ENCODE data around the gene TMEM131. TPM values are rescaled to one million over a fixed set of nuclear protein-coding genes. Genes with fewer than 3 reads are reported as not detected.

Gene TMEM131
- total RNA-seq, 1 donor: 30.0 TPM

GRCh38 chr2:97979904-97980303 is 15.8 kb downstream of the TMEM131 start:
- Histone ChIP-seq H3K4me3 (ENCODE audit: insufficient read depth, low read length) (no peak overlapping the region), H3K9me3 (ENCODE audit: low read depth, low read length) (peaks cover 2% of the 10 kb centered on the region), H3K36me3 (ENCODE audit: insufficient read depth, low read length) (peaks cover 4% of the 10 kb centered on the region), H3K27me3 (ENCODE audit: insufficient read depth, low read length) (no peaks in the 10 kb centered on the region), H3K4me2 (ENCODE audit: insufficient read depth, low read length) (no peak overlapping the region), H3K79me2 (ENCODE audit: insufficient read depth, low read length) (peaks cover 91% of the 10 kb centered on the region), H3K27ac (ENCODE audit: low read depth, low read length) (no peak overlapping the region), H3K4me1 (ENCODE audit: insufficient read depth, low read length) (no peaks in the 10 kb centered on the region), H2AFZ (ENCODE audit: low read length) (no peak overlapping the region), H4K20me1 (ENCODE audit: insufficient read depth, low read length) (peaks cover 17% of the 10 kb centered on the region)
- DNase-seq (ENCODE audit: insufficient read length, low spot score, missing footprints): no peak
- TF ChIP-seq, protein P1, sequence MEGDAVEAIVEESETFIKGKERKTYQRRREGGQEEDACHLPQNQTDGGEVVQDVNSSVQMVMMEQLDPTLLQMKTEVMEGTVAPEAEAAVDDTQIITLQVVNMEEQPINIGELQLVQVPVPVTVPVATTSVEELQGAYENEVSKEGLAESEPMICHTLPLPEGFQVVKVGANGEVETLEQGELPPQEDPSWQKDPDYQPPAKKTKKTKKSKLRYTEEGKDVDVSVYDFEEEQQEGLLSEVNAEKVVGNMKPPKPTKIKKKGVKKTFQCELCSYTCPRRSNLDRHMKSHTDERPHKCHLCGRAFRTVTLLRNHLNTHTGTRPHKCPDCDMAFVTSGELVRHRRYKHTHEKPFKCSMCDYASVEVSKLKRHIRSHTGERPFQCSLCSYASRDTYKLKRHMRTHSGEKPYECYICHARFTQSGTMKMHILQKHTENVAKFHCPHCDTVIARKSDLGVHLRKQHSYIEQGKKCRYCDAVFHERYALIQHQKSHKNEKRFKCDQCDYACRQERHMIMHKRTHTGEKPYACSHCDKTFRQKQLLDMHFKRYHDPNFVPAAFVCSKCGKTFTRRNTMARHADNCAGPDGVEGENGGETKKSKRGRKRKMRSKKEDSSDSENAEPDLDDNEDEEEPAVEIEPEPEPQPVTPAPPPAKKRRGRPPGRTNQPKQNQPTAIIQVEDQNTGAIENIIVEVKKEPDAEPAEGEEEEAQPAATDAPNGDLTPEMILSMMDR (IDR thresholded peaks at IDR 0.05; ENCODE audit: extremely low read depth, low read depth, low read length): no peak

DNA sequence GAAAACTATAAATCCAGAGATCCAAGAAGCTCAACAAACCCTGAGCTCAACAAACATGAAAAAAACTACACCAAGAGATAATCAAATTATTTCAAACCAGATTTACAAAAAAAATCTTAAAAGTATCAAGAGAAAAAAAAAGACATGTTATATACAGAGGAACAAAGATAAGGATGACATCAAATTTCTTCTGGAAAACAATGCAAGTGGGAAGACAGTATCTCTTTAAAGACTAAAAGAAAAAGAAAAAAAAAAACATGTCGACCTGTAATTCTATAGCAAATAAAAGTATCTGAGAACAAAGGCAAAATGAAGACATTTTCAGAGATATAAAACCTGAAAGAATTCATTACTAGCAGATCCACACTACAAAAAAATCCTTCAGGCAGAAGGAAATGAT is 21.3 kb downstream of the TMEM131 start:
- Histone ChIP-seq H3K9me3 (ENCODE audit: low read depth, low read length) (peaks cover 2% of the 10 kb centered on the region), H3K4me1 (ENCODE audit: insufficient read depth, low read length) (peaks cover 7% of the 10 kb centered on the region), H3K4me2 (ENCODE audit: insufficient read depth, low read length) (no peak overlapping the region), H3K79me2 (ENCODE audit: insufficient read depth, low read length) (peaks cover 94% of the 10 kb centered on the region), H4K20me1 (ENCODE audit: insufficient read depth, low read length) (peaks cover 33% of the 10 kb centered on the region), H3K27me3 (ENCODE audit: insufficient read depth, low read length) (no peaks in the 10 kb centered on the region), H3K36me3 (ENCODE audit: insufficient read depth, low read length) (peaks cover 3% of the 10 kb centered on the region), H2AFZ (ENCODE audit: low read length) (no peak overlapping the region), H3K27ac (ENCODE audit: low read depth, low read length) (no peak overlapping the region), H3K4me3 (ENCODE audit: insufficient read depth, low read length) (no peak overlapping the region)
- no peak for DNase-seq (ENCODE audit: insufficient read length, low spot score, missing footprints)
- TF ChIP-seq, protein P1 (IDR thresholded peaks at IDR 0.05; ENCODE audit: extremely low read depth, low read depth, low read length): no peak

GRCh38 chr2:97970293-97971060 is 25.3 kb downstream of the TMEM131 start:
- peaks cover 98% of the 10 kb centered on the region for H3K79me2 ChIP-seq (ENCODE audit: insufficient read depth, low read length)

More at GRCh38 chr2:97970293-97971060, 25.3 kb downstream of the TMEM131 start:
- Histone ChIP-seq H3K9me3 (ENCODE audit: low read depth, low read length) (no peaks in the 10 kb centered on the region), H3K4me3 (ENCODE audit: insufficient read depth, low read length) (no peak overlapping the region), H4K20me1 (ENCODE audit: insufficient read depth, low read length) (peaks cover 59% of the 10 kb centered on the region), H3K27ac (ENCODE audit: low read depth, low read length) (no peak overlapping the region), H3K27me3 (ENCODE audit: insufficient read depth, low read length) (no peaks in the 10 kb centered on the region), H3K4me1 (ENCODE audit: insufficient read depth, low read length) (peaks cover 7% of the 10 kb centered on the region), H2AFZ (ENCODE audit: low read length) (no peak overlapping the region), H3K4me2 (ENCODE audit: insufficient read depth, low read length) (no peak overlapping the region), H3K36me3 (ENCODE audit: insufficient read depth, low read length) (no peaks in the 10 kb centered on the region)
- peak; percentile 22 for DNase-seq (ENCODE audit: insufficient read length, low spot score, missing footprints)
- TF ChIP-seq, protein P1 (IDR thresholded peaks at IDR 0.05; ENCODE audit: extremely low read depth, low read depth, low read length): no peak

Measured in osteoblast (primary cell).